ENCODE measurements around the gene SLC52A3. TPM values are rescaled to one million over a fixed set of nuclear protein-coding genes. Genes with fewer than 3 reads are reported as not detected.

Gene SLC52A3
- total RNA-seq, 1 experiment from 2014 or later = 4.2 TPM

GRCh38 chr20:775679-776135 lies 7.4 kb upstream of the SLC52A3 start:
- intact Hi-C loops (cut with micrococcal nuclease) = no loop called here
- ChIA-PET CTCF (no interaction called here), POLR2A (ENCODE audit: unreplicated experiment) (no interaction called here)
- H3K27ac ChIP-seq (ENCODE audit: low read length) = no peak overlapping the region
- H3K4me3 ChIP-seq (ENCODE audit: low read length) = no peak overlapping the region
- no peak for DNase-seq
- H3K79me2 ChIP-seq (ENCODE audit: low read length) = no peaks in the 10 kb centered on the region
- no peaks in the 10 kb centered on the region for H3K9me3 ChIP-seq (ENCODE audit: low read length)
- no peaks in the 10 kb centered on the region for H3K36me3 ChIP-seq (ENCODE audit: low read depth, low read length)
- H4K20me1 ChIP-seq (ENCODE audit: low read length) = no peaks in the 10 kb centered on the region
- no peak overlapping the region for H3K9ac ChIP-seq (ENCODE audit: low read length)
- no TSS peak for BruUV-seq (replicated peaks)
- H3K9me2 ChIP-seq (replicated peaks; ENCODE audit: low read length) = no peaks in the 10 kb centered on the region
- no peak for ATAC-seq
- H3K27me3 ChIP-seq (ENCODE audit: low read length) = no peaks in the 10 kb centered on the region
- H3K4me1 ChIP-seq (ENCODE audit: insufficient read depth, low read length) = no peaks in the 10 kb centered on the region
- H2AFZ ChIP-seq (ENCODE audit: low read length) = no peak overlapping the region
- H3F3A ChIP-seq (ENCODE audit: low read length, unreplicated experiment) = no peaks in the 10 kb centered on the region
- H3K4me2 ChIP-seq (ENCODE audit: low read length) = no peak overlapping the region
- TF ChIP-seq EZH2 (IDR thresholded peaks at IDR 0.05; ENCODE audit: low read length, unreplicated experiment) = no peak
- no peak for TF ChIP-seq CTCF (conservative IDR thresholded peaks at IDR 0.05; ENCODE audit: low read depth, low read length)
- TF ChIP-seq EZH2phosphoT487 (IDR thresholded peaks at IDR 0.05; ENCODE audit: borderline replicate concordance, low read length) = no peak

- CTCF ChIA-PET = no interaction called here
- POLR2A ChIA-PET (ENCODE audit: unreplicated experiment) = no interaction called here
- intact Hi-C loops (cut with micrococcal nuclease) = no loop called here
- DNase-seq (no peak), ATAC-seq (no peak)
- no peaks in the 10 kb centered on the region for H3K27me3 ChIP-seq (ENCODE audit: low read length)
- no TSS peak for BruUV-seq (replicated peaks)
- no peaks in the 10 kb centered on the region for H3K4me1 ChIP-seq (ENCODE audit: insufficient read depth, low read length)
- TF ChIP-seq EZH2 (IDR thresholded peaks at IDR 0.05; ENCODE audit: low read length, unreplicated experiment) = no peak
- TF ChIP-seq CTCF (conservative IDR thresholded peaks at IDR 0.05; ENCODE audit: low read depth, low read length) = no peak
- no peak for TF ChIP-seq EZH2phosphoT487 (IDR thresholded peaks at IDR 0.05; ENCODE audit: borderline replicate concordance, low read length)
- no peak overlapping the region for H3K4me2 ChIP-seq (ENCODE audit: low read length)
- no peak overlapping the region for H3K27ac ChIP-seq (ENCODE audit: low read length)
- H3K36me3 ChIP-seq (ENCODE audit: low read depth, low read length) = no peaks in the 10 kb centered on the region
- H3F3A ChIP-seq (ENCODE audit: low read length, unreplicated experiment) = no peaks in the 10 kb centered on the region
- H3K9ac ChIP-seq (ENCODE audit: low read length) = no peak overlapping the region
- H4K20me1 ChIP-seq (ENCODE audit: low read length) = no peaks in the 10 kb centered on the region
- no peaks in the 10 kb centered on the region for H3K9me3 ChIP-seq (ENCODE audit: low read length)
- H2AFZ ChIP-seq (ENCODE audit: low read length) = no peak overlapping the region
- no peaks in the 10 kb centered on the region for H3K9me2 ChIP-seq (replicated peaks; ENCODE audit: low read length)
- no peaks in the 10 kb centered on the region for H3K79me2 ChIP-seq (ENCODE audit: low read length)
- H3K4me3 ChIP-seq (ENCODE audit: low read length) = no peak overlapping the region
Measured at GRCh38 chr20:774660-775057, 6.4 kb upstream of the SLC52A3 start.

GRCh38 chr20:774016-774659 lies 5.8 kb upstream of the SLC52A3 start:
- TF ChIP-seq CTCF (conservative IDR thresholded peaks at IDR 0.05; ENCODE audit: low read depth, low read length) (no peak), EZH2phosphoT487 (IDR thresholded peaks at IDR 0.05; ENCODE audit: borderline replicate concordance, low read length) (no peak), EZH2 (IDR thresholded peaks at IDR 0.05; ENCODE audit: low read length, unreplicated experiment) (no peak)
- no peak overlapping the region for H3K4me3 ChIP-seq (ENCODE audit: low read length)
- no peaks in the 10 kb centered on the region for H3K9me2 ChIP-seq (replicated peaks; ENCODE audit: low read length)
- no peak overlapping the region for H2AFZ ChIP-seq (ENCODE audit: low read length)
- H4K20me1 ChIP-seq (ENCODE audit: low read length) = no peaks in the 10 kb centered on the region
- H3K79me2 ChIP-seq (ENCODE audit: low read length) = no peaks in the 10 kb centered on the region
- POLR2A ChIA-PET (ENCODE audit: unreplicated experiment) = no interaction called here
- H3K36me3 ChIP-seq (ENCODE audit: low read depth, low read length) = no peaks in the 10 kb centered on the region
- H3K4me1 ChIP-seq (ENCODE audit: insufficient read depth, low read length) = peaks cover 2% of the 10 kb centered on the region
- BruUV-seq (replicated peaks) = no TSS peak
- H3K27me3 ChIP-seq (ENCODE audit: low read length) = no peaks in the 10 kb centered on the region
- H3K4me2 ChIP-seq (ENCODE audit: low read length) = no peak overlapping the region
- H3K9me3 ChIP-seq (ENCODE audit: low read length) = no peaks in the 10 kb centered on the region
- no peak overlapping the region for H3K27ac ChIP-seq (ENCODE audit: low read length)
- ATAC-seq (no peak), DNase-seq (no peak)
- CTCF ChIA-PET = no interaction called here
- H3F3A ChIP-seq (ENCODE audit: low read length, unreplicated experiment) = no peaks in the 10 kb centered on the region
- H3K9ac ChIP-seq (ENCODE audit: low read length) = no peak overlapping the region
- intact Hi-C loops (cut with micrococcal nuclease) = no loop called here

Measured in PC-3 (cell line).